ENCODE data around the gene GTF2A1L.

DNA sequence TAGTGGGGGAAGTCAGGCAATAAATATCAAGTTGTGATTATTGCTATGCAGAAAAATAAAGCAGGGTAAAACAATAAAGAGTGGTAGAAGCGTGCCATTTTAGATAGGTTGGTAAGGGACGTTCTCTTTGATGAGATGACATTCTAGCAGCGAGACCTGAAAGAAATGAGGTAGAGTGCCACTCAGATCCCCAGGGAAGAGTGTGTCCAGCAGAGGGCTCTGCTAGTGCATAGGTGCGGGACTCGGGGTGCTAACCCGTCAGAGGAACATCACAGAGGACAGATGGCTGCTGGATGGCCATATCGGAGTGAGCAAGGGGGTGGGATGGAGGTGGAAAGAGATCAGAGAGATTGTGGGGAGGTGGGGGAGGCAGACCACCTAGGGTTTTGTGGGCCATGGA is 16.3 kb upstream of the GTF2A1L start:
- TF ChIP-seq POLR2A (IDR thresholded peaks at IDR 0.05), result no peak
- TF ChIP-seq, protein P1, sequence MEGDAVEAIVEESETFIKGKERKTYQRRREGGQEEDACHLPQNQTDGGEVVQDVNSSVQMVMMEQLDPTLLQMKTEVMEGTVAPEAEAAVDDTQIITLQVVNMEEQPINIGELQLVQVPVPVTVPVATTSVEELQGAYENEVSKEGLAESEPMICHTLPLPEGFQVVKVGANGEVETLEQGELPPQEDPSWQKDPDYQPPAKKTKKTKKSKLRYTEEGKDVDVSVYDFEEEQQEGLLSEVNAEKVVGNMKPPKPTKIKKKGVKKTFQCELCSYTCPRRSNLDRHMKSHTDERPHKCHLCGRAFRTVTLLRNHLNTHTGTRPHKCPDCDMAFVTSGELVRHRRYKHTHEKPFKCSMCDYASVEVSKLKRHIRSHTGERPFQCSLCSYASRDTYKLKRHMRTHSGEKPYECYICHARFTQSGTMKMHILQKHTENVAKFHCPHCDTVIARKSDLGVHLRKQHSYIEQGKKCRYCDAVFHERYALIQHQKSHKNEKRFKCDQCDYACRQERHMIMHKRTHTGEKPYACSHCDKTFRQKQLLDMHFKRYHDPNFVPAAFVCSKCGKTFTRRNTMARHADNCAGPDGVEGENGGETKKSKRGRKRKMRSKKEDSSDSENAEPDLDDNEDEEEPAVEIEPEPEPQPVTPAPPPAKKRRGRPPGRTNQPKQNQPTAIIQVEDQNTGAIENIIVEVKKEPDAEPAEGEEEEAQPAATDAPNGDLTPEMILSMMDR (IDR thresholded peaks at IDR 0.05), result no peak
- TF ChIP-seq EP300 (IDR thresholded peaks at IDR 0.05), result no peak
